HG03060 (cell line): ENCODE measurements around the gene GLP1R.
"Not testable (repeated sequence)": the region's sequence is repeated elsewhere in the genome, so short reads cannot be mapped to it uniquely, and the experiment has no call there.

ENCODE experiments used
- ATAC-seq: cut with Tn5 transposase; IDR thresholded peaks from one replicate; pipeline ENCODE4 v1.9.1; 2021; ENCODE audit warnings: low read depth, moderate number of reproducible peaks; ENCODE audit not compliant: unreplicated experiment

GLP1R gene

GRCh38 chr6:39113788-39114187 lies 65.2 kb downstream of the GLP1R start:
- ATAC-seq: no peak

GRCh38 chr6:39114388-39114703 lies 65.8 kb downstream of the GLP1R start:
- ATAC-seq: no peak

- ATAC-seq: peak; percentile 88
These were observed 66.4 kb downstream of the GLP1R start, which contains the start of gene SAYSD1 for GRCh38 chr6:39114704-39115599. SAYSD1 (minus strand) TSS chr6:39115186; CDS start chr6:39115089, 97 bp downstream.

- ATAC-seq: no peak
These were observed 70.3 kb downstream of the GLP1R start for GRCh38 chr6:39118921-39119320.

GRCh38 chr6:39124114-39124513 lies 75.5 kb downstream of the GLP1R start:
- no peak for ATAC-seq

GRCh38 chr6:39128106-39128505 lies 79.5 kb downstream of the GLP1R start:
- no peak for ATAC-seq

GRCh38 chr6:39128832-39129231 lies 80.3 kb downstream of the GLP1R start:
- ATAC-seq: no peak

- ATAC-seq: no peak
These were observed 82.1 kb downstream of the GLP1R start for GRCh38 chr6:39130691-39131090.

- not testable (repeated sequence) for ATAC-seq
These were observed 86.2 kb downstream of the GLP1R start for GRCh38 chr6:39134761-39135160.

- not testable (repeated sequence) for ATAC-seq
These were observed 87.6 kb downstream of the GLP1R start for GRCh38 chr6:39136207-39136606.

- no peak for ATAC-seq
These were observed 88.7 kb downstream of the GLP1R start for GRCh38 chr6:39137245-39137644.
